Ishikawa (cell line): ENCODE data around the gene B4GALNT3.

Experiments
- CREB1 ChIP-seq: IDR thresholded peaks from 2 replicates; pipeline ENCODE4 v1.6.1; 2012; ENCODE audit warnings: low read depth
- EGR1 ChIP-seq: IDR thresholded peaks from 2 replicates; pipeline ENCODE4 v1.6.1; 2012
- EP300 ChIP-seq: IDR thresholded peaks from 2 replicates; pipeline ENCODE4 v1.6.1; 2012; ENCODE audit warnings: borderline replicate concordance
- FOXM1 ChIP-seq: IDR thresholded peaks from 2 replicates; pipeline ENCODE4 v1.6.1; 2012; ENCODE audit warnings: low read depth, borderline replicate concordance
- NFIC ChIP-seq: IDR thresholded peaks from 2 replicates; pipeline ENCODE4 v1.6.1; 2012
- RAD21 ChIP-seq: IDR thresholded peaks from 2 replicates; pipeline ENCODE4 v1.6.1; 2012; ENCODE audit warnings: low read depth
- TAF1 ChIP-seq: IDR thresholded peaks from 2 replicates; pipeline ENCODE4 v1.6.1; 2012; ENCODE audit warnings: low read depth, mild to moderate bottlenecking
- TCF12 ChIP-seq: IDR thresholded peaks from 2 replicates; pipeline ENCODE4 v1.6.1; 2012; ENCODE audit warnings: low read depth
- TEAD4 ChIP-seq: IDR thresholded peaks from 2 replicates; pipeline ENCODE4 v1.6.1; 2012
- USF1 ChIP-seq: IDR thresholded peaks from 2 replicates; pipeline ENCODE4 v1.6.1; 2012
- YY1 ChIP-seq: IDR thresholded peaks from 2 replicates; pipeline ENCODE4 v1.6.1; 2012; ENCODE audit warnings: low read depth

- TF ChIP-seq EP300 (no peak), TEAD4 (no peak), TCF12 (no peak), USF1 (no peak), EGR1 (no peak), FOXM1 (no peak), CREB1 (no peak), TAF1 (no peak), YY1 (no peak), RAD21 (no peak), NFIC (no peak)
Observed at GRCh38 chr12:530308-530707, 70.6 kb downstream of the B4GALNT3 start.
